ENCODE measurements around the gene NAT10.
"Not testable (repeated sequence)": the region's sequence is repeated elsewhere in the genome, so short reads cannot be mapped to it uniquely, and the experiment has no call there.

The NAT10 gene

GRCh38 chr11:34166806-34167740 lies 61.6 kb downstream of the NAT10 start:
- in situ Hi-C loops (cut with MboI; ENCODE audit: low sequenced_read_pairs): no loop called here

DNA sequence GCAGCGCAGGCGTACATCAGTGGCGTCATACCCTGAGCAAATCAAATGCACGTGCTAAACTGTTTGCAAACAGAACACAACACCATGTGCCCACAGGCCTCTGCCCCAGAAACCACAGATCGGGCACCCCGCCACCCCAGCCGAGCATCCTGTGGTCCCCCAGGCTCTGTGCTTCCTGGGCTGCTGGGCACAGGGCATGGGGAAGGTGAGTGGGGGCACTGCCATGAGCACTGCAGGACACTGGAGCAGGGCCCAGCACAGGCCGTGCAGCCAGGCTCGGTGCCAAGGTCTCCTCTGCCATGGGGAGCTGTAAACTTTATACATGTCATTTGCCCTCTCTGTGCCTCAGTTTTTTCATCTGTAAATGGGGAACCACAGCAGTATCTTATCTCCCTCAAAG lies 62.5 kb downstream of the NAT10 start:
- in situ Hi-C loops (cut with MboI; ENCODE audit: low sequenced_read_pairs): no loop called here

GRCh38 chr11:34168642-34169420 lies 63.4 kb downstream of the NAT10 start:
- in situ Hi-C loops (cut with MboI; ENCODE audit: low sequenced_read_pairs): no loop called here

- in situ Hi-C loops (cut with MboI; ENCODE audit: low sequenced_read_pairs): no loop called here
Observed at GRCh38 chr11:34169686-34170085, 64.3 kb downstream of the NAT10 start.

DNA sequence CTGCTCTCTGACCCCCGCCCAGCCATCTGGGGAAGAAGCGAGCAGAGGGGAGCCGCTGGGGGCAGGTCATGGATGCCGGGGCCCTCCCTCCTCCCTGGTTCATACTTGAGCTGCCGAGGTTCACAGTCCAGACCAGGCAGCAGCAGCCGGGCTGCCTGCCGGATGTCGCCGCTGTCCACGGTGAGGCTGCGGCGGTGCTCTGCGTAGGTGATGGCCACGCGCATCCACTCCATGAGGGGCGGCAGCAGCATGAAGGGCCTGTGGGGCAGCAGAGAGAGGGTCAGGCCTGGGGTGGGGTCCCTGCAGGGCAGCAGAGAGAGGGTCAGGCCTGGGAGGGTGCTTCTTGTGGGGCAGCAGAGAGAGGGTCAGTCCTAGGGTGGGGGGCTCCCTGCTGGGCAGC lies 67.6 kb downstream of the NAT10 start:
- in situ Hi-C loops (cut with MboI; ENCODE audit: low sequenced_read_pairs): no loop called here

GRCh38 chr11:34174412-34175041 lies 69.1 kb downstream of the NAT10 start:
- in situ Hi-C loops (cut with MboI; ENCODE audit: low sequenced_read_pairs): no loop called here

DNA sequence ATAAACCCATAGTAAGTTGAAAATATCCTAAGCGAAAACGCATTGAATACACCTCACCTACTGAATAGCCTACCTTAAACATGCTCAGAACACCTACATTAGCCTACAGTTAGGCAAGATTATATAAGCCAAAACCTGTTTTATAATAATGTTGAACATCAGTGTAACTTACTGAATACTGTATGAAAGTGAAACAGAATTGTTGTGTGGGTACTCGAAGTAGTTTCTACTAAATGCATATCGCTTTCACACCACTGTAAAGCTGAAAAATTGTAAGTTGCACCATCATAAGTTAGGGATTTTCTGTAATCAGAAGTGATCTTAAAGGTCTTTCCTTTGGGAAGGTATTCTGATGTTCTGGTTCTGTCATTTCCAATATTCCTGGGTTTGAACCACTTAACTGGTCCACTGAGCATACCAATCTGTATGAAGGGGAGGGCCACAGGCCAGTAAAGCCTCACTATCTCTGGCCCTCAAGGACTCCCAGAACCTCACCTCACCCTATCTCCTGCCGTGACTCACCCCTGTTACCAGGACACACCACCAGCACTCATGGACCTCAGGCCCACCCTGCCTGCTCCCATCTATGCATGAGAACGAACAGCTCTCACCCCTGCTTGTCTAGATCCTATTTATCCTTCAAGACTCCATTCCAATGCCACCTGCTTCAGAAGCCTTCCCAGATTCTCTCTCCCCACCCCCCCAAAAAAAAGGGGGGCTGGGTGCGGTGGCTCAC lies 70.0 kb downstream of the NAT10 start:
- in situ Hi-C loops (cut with MboI; ENCODE audit: low sequenced_read_pairs): no loop called here

DNA sequence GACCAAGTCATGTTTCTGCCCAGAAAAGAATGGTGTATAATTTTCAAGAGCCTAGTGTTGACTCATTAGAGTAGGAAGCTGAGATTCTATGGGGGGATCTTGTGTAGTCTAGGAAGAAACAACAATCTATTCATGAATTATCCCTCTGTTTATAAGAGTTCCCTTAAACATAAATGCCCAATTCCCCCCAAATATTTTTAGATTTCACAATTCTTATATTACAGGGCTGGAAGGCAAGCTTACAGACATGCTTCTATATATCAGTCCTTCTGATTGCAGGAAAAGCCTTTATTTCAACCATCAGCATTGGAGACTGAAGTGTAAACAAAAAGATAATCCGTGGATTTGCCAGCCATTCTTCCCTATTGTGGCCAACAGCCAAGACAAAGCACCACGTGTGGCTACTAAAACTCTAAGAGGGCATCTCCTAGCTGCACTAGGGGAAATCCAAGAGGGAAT lies 71.4 kb downstream of the NAT10 start:
- in situ Hi-C loops (cut with MboI; ENCODE audit: low sequenced_read_pairs): no loop called here

- in situ Hi-C loops (cut with MboI; ENCODE audit: low sequenced_read_pairs): no loop called here
Observed at GRCh38 chr11:34178209-34178821, 72.9 kb downstream of the NAT10 start.

- in situ Hi-C loops (cut with MboI; ENCODE audit: low sequenced_read_pairs): no loop called here
Observed at GRCh38 chr11:34179026-34179675, 73.7 kb downstream of the NAT10 start.

DNA sequence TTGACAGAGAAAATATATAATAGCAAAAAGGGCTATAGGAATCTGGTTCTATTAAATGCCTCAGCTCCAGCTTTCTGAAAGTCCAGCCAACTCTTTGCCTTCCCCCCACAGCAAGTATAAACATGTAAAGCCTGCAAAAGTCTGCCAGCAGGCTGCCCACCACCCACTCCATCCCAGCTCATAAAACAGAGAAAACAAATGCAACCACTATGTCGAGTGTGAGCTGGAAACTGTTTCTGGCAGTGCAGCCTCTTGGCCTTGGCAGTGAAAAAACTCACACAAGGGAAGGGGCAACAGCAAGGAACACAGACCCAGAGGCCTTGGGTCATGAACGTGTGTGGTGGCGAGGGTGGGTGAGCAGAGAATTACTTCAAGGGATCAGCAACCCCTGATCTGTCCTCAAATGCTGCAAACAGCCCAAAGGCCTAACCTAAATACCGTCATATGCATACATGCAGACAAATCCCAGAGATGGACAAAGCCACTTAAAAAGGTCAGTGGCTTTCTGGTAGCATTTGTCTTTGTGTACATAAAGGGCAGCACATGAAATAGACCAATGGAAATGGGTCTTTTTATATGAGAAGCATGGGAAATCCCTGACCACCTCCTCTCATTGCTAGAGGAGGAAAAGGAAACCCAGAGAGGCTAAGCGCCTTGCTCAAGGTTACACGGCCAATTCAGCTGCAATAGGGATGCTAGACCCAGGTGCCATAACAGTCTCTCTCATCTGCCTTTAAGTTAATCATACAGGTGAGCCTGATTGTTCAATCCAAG lies 74.8 kb downstream of the NAT10 start:
- in situ Hi-C loops (cut with MboI; ENCODE audit: low sequenced_read_pairs): no loop called here

DNA sequence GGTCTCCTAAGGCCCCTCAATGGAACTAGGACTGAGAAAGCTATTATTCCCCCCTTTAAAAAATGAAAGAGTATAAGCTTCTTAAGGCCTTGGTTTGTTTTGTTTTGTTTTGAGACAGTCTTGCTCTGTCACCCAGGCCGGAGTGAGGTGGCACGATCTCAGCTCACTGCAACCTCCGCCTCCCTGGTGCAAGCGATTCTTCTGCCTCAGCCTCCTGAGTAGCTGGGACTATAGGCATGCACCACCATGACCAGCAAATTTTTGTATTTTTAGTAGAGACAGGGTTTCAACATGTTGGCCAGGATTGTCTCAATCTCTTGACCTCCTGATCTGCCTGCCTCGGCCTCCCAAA lies 75.4 kb downstream of the NAT10 start:
- in situ Hi-C loops (cut with MboI; ENCODE audit: low sequenced_read_pairs): not testable (repeated sequence)

GRCh38 chr11:34181251-34181650 lies 75.8 kb downstream of the NAT10 start:
- in situ Hi-C loops (cut with MboI; ENCODE audit: low sequenced_read_pairs): no loop called here

DNA sequence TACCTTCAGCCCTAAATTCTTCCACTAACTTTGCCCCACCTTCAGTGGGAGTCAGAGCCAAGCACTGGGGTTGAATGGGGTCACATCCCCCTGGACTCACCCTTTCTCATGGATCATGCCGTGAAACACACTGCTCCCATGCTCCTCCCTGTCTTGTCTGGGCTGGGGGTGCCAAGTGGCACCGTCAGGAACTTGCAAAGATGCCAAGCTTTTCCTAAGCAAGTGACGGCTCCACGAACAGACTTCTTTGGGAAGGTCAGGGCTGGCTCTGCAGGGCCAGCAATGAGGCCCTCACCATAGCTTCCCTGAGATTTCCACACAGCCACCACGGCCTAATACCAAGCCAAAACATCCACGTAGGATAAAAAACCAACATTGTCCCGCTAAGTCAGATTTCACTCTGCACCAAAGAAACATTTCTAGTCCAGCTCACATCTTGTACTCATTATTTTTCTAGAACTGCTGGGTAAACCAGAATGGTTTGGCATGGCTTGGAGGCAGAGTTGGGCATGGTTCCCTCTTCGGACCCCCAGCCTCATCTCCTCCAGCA lies 76.5 kb downstream of the NAT10 start:
- in situ Hi-C loops (cut with MboI; ENCODE audit: low sequenced_read_pairs): no loop called here

GRCh38 chr11:34182425-34182824 lies 77.0 kb downstream of the NAT10 start:
- in situ Hi-C loops (cut with MboI; ENCODE audit: low sequenced_read_pairs): no loop called here

- in situ Hi-C loops (cut with MboI; ENCODE audit: low sequenced_read_pairs): no loop called here
Observed at GRCh38 chr11:34182921-34183685, 77.7 kb downstream of the NAT10 start.

- in situ Hi-C loops (cut with MboI; ENCODE audit: low sequenced_read_pairs): no loop called here
Observed at GRCh38 chr11:34183848-34184391, 78.5 kb downstream of the NAT10 start.

DNA sequence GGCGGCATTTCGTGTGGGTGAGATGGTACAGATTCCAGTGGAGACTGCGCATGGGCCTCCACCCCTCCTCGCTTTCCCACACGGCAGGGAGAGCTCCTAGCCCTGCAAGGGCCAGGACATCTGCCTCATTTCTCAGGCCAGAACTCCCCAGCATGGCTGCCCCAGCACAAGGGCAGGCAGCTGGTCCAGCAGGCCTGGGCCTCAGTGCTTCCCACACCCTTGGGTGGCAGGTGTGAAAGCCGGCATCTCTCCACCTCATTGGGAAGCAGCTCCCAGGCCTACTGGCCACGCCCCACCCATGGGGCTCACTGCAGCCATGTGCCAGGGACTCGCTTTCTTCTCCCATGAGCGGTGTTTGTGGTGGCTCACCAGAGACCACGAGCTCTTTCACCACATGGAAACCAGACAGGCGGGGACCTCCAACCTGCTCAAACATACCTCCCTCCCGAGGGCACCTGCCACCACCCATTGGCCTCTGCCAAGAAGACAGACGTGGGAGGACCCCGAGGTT lies 79.1 kb downstream of the NAT10 start:
- in situ Hi-C loops (cut with MboI; ENCODE audit: low sequenced_read_pairs): no loop called here
